Measurements from ENCODE around the gene RAD51B.

DNA sequence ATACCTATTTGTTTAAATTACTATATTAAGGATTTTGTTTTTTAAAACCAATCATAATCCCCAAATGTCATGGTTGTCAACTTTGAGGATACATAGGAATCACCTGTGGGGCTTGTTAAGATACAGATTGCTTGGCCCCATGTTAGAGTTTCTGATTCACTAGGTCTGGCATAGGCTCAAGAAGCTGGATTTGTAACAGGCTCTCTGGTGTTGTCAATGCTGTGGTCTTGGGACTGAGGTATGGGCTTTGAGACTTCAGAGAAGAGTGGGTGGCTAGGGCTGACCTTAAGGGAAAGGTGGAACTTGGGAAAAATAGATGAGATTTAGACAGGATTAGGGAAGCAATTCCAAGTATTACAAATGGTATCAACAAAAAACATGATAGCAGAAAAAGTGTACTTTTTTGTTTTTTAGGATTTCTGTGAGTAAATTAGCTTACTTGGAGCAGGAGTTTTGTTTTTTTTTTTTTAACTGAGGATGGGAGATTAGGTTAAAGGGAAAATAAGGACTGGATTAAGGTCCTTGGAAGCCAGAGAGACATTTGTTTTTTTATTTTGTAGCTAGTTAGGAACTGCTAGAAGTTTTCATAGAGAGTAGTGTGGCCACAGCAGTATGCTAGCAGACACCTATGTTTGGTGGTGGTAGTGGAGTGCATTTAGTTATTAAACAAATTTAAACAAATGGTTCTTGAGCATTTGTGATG lies 88.6 kb downstream of the RAD51B start:
- no peak for TF ChIP-seq CTCF (IDR thresholded peaks at IDR 0.05; ENCODE audit: low read length)
- no peak for TF ChIP-seq EZH2 (optimal IDR thresholded peaks at IDR 0.05; ENCODE audit: low read depth, low read length)
- TF ChIP-seq EZH2phosphoT487 (IDR thresholded peaks at IDR 0.05; ENCODE audit: low read length), result no peak
